CD4-positive, alpha-beta T cell treated with Interleukin-2 at 100 ng/mL for 4 hours (primary cell): ENCODE measurements around the gene MARS1.

ENCODE experiments used
- DNase-seq: peaks from one replicate; pipeline ENCODE4 v3.0.0-alpha.2; 2020; ENCODE audit warnings: low spot score

MARS1 gene

GRCh38 chr12:57473392-57473791 is 14.5 kb upstream of the MARS1 start:
- DNase-seq = no peak

- DNase-seq = no peak
Observed at GRCh38 chr12:57473886-57474285, 14.0 kb upstream of the MARS1 start.

- no peak for DNase-seq
Observed at GRCh38 chr12:57474430-57474829, 13.4 kb upstream of the MARS1 start.

GRCh38 chr12:57474862-57475261 is 13.0 kb upstream of the MARS1 start:
- DNase-seq = no peak

GRCh38 chr12:57475271-57476161 is 12.4 kb upstream of the MARS1 start:
- DNase-seq = no peak

- peak; percentile 73 for DNase-seq
Observed at GRCh38 chr12:57476162-57476992, 11.5 kb upstream of the MARS1 start.

- DNase-seq = peak; percentile 20
Observed at GRCh38 chr12:57476993-57477709, 10.7 kb upstream of the MARS1 start.

- DNase-seq = peak; percentile 83
Observed at GRCh38 chr12:57477710-57478681, 9.9 kb upstream of the MARS1 start.

- no peak for DNase-seq
Observed at GRCh38 chr12:57479043-57479375, 8.9 kb upstream of the MARS1 start.

GRCh38 chr12:57479376-57480115 is 8.3 kb upstream of the MARS1 start, which contains the start of gene ARHGAP9:
ARHGAP9 (minus strand) TSS chr12:57479866; CDS start chr12:57479406, 460 bp downstream.
- DNase-seq = peak; percentile 81

- no peak for DNase-seq
Observed at GRCh38 chr12:57481671-57482070, 6.2 kb upstream of the MARS1 start.

- DNase-seq = no peak
Observed at GRCh38 chr12:57483466-57483865, 4.4 kb upstream of the MARS1 start.

- DNase-seq = no peak
Observed at GRCh38 chr12:57485695-57486094, 2.2 kb upstream of the MARS1 start.

- no peak for DNase-seq
Observed at GRCh38 chr12:57487055-57487596, 742 bp upstream of the MARS1 start.

- DNase-seq = no peak
Observed at GRCh38 chr12:57488402-57489156, 711 bp downstream of the MARS1 start.

GRCh38 chr12:57489157-57489641 is 1.3 kb downstream of the MARS1 start:
- no peak for DNase-seq

GRCh38 chr12:57490126-57490525 is 2.3 kb downstream of the MARS1 start:
- no peak for DNase-seq

- DNase-seq = no peak
Observed at GRCh38 chr12:57491393-57492280, 3.8 kb downstream of the MARS1 start.
